Measurements from ENCODE around the gene MCC. TPM values are rescaled to one million over a fixed set of nuclear protein-coding genes. Genes with fewer than 3 reads are reported as not detected.

The MCC gene
- 10.4 and 13.9 TPM in 2 replicates for total RNA-seq

DNA sequence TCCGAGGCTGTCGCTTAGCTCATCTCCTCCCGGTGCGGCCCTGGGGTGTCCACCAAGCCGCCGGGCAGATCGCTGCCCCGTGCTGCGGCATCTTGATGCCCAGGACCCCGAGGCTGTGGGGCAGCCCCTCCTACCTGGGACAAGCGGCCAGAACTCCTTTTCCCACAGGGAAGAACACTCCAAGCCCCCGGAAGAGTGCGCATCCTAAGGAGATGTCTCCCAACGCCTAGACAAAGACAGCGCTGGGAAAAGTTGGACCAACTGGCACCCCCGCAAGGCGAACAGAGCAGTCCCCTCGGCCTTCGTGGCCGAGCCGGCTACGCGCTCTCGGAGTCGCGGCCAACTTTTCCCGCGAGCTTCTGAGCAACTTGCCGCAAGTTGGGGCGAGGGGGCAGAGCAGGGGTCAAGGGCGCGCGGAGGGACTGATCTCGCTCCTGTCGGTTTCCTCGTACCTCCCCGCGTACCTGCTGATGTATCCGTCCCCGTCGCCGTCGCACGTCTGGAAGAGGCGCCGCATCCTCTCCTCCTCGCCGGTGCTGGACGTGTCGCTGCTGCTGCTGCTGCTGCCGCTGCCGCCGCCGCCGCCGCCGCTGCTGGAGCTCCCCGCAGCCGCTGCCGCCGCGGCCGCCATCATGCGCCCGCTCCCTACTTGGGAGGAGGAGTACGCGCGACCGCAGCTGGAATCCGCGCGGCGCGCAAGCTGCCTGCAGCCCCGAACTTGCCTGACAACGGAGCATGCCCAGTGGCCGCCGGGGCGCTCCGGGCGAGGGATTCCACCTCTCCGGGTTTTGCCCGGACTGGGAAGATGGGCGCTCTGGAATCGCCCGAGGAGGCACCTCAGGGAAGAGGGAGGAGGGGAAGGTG, at the start of gene MCC:
Gene MCC, minus strand, starts transcription at position 673 of the 864 bp plus-strand sequence.

DNA sequence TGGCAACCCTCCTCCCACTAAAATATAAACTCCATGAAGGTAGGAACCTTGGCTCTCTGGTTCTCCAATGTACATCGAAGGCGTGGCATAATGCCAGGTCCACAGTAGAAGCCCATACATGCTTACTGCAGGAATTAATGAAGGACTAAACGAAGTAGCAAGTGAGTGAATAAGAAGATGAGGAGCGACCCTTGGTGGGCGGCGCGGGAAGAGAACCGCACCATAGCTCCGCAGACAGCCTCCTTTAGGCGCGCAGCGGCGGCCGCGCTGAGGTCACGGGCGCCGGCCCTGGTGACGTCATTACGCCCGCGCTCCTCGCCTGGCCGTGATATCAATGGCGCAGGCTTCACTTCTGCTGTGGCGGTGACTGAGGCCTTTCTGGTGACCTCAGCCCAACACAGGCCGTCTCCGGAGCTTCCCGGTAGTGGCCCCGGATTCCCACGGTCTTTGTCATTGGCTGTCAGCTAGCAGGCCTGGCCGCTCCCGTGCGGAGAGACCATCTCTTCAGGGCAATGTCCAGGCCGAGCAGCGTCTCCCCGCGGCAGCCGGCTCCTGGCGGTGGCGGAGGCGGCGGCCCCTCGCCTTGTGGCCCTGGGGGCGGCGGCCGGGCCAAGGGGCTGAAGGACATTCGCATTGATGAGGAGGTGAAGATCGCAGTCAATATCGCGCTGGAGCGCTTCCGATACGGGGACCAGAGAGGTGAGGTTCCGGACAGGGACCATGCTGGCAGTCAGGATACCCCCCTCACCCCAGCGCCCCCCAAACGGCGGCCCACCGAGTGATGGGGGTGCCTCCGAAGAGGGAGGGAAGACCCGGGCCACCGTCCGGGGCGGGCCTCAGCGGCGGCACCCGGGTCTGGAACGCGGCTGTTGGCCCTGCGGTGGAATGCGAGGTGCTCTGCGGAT, 25.4 kb upstream of the MCC start, which contains the start of gene YTHDC2:
Gene YTHDC2, plus strand, starts transcription at position 311 of the 905 bp plus-strand sequence. Its CDS starts 202 bp downstream, at position 513.

DNA sequence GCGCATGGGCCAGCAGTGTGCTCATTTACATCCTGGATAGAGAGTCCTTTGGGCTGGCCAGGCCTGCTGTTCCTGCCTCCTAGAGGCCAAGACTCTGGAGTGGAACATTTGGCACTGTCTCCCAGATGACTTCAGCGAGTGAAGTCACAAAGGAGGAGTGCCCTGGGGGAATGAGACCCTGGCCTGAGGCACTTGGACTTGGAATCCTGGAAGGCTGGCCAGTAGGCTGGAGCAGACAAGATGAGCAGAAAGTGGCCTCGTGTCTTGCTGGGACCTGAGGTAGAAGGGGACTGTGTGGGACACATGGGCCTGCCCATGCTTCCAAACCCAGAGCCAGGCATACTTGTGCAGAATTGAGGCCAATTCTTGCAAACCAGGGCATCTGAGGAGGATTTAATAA, 53.4 kb downstream of the MCC start, which contains the start of gene TSSK1B:
Gene TSSK1B, minus strand, starts transcription at position 101 of the 400 bp plus-strand sequence. CDS start 150 bp downstream, outside the sequence.

DNA sequence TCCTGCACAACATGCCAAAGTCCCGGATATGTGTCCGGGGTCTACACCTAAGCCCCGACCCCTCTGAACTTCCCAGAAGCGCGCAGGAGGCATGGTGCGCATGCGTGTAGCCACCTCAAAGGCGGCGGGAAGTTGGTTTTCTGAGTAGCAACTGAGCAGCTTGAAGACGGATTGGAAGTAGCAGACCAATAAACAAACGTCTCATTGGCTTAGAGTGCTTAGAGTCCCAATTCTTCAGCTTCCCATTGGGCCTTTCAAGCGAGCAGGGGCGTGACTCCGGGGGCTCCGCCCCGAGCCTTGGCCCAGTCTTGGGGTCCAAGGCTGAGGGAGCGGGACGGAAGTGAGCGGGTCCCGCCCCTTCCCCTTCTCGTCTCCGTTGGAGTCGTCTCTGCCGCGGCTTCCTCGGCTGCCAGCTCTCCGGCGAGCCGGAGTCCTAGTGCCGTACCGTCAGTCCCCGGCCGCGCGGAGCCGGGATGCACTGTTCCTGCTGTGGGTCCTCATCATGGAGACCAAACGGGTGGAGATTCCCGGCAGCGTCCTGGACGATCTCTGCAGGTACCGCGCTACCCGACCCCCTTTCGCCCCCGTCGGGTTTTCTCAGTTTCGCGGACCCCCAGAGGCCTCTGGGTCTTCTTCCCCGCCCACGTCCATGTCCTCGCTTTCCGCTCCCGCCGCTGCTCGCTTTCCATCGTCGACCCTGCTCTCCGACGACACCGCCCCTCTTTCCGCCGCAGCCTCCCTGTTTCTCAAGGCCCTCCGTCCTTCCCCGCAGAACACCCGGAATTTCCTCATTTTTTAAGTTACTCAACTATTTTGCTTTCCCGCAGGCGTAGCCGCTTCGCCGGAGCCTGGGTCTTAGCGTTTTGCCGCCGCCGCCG, 511.6 kb downstream of the MCC start, which contains the start of gene DCP2:
Gene DCP2, plus strand, starts transcription at position 367 of the 878 bp plus-strand sequence. Its CDS starts 136 bp downstream, at position 503.

Other genes with a start within 250 kb of the MCC start
- under 0.01 TPM in 1 of 2 replicates, not detected in the other for gene TSSK1B, start 53.5 kb downstream of the MCC start, total RNA-seq
- gene YTHDC2, start 25.2 kb upstream of the MCC start, total RNA-seq = 7.3 and 9.8 TPM in 2 replicates